Left forelimb (tissue), 1 donor: ENCODE measurements around the gene GRIN1.

ENCODE experiments used
- DNase-seq: peaks from one replicate; pipeline ENCODE4 v3.0.0-alpha.2; 2018; ENCODE audit warnings: low spot score

Gene GRIN1

GRCh38 chr9:137216188-137216965 lies 77.4 kb downstream of the GRIN1 start:
- DNase-seq = no peak

DNA sequence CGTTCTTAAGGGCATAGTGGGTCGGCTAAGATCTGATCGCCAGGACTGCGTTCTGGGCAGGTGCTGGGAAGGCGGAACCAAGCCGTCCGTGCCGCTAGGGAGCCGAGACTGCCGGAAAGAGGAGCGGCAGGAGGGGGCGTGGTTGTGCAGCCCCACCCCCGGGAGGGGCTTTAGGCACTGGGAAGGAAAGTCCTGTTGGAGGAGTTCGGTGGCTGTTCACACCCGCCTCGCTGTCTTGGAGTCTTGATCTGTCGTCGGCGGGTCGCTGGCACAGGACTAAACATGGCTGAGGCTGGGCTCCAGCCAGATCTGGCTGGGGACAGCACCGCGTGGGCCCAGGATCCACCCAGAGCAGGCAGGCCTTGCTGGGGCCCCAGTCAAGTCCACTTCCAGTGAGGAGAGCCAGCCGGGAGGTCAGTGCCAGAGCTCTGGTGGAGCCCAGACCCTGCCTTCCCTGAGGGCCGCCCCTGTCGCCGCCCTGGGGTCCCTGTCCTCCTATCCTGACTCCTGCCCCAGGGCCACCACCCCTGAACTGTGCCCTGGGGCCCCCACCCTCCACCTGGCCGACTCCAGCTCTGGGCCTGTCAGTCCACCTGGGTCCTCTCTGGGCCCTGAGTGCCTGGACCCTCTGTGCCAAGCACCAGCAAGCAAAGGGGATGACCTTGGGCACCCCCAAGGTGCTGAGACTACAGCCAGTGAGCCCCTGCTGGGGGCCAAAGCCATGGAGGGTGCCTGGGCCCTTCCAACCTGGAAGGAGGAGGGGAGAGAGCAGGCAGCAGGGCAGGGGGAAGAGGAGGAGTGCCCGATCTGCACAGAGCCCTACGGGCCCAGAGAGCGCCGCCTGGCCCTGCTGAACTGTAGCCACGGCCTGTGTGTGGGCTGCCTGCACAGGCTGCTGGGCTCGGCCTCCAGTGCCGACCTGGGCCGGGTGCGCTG lies 78.6 kb downstream of the GRIN1 start:
- no peak for DNase-seq

DNA sequence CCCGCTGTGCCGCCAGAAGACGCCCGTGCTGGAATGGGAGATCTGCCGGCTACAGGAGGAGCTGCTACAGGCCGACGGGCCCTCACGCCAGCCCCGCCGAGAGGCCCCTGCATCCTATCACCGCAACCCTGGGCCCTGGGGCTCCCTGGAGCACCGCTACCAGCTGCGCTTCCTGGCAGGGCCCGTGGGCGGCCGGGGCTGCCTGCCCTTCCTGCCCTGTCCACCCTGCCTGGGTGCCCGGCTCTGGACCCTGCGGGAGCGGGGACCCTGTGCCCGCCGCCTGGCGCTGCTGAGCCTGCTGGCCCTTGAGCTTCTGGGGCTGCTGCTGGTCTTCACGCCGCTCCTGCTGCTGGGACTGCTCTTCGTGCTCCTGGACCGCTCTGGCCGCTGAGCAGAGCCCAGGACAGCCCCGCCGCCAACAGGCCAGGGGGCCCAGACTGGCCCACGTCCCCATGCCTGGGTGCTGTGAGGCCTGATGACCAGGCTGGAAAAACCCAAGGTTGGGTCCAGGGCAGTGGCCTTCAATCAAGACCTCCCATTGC lies 79.3 kb downstream of the GRIN1 start:
- no peak for DNase-seq
